Small intestine (tissue), 7 donors: ENCODE data around the gene DELE1. TPM values are rescaled to one million over a fixed set of nuclear protein-coding genes. Genes with fewer than 3 reads are reported as not detected.

Source experiments
- DNase-seq, 2 donors: peaks; one replicate each; pipeline versions ENCODE4 v3.0.0 to v3.0.0-alpha.2; 2013
- FAIRE-seq: peaks from 2 replicates; lab custom pipeline; 2012; peaks lifted over from hg19 to GRCh38; lab: Jason Lieb, UNC
- H3K27ac ChIP-seq, 3 donors: one replicate each; pipeline ENCODE4 v1.5.1; 2013; ENCODE audit warnings: low read length in 2 of 3, mild to moderate bottlenecking in 2 of 3, control low read depth in 1 of 3, inconsistent platforms in 1 of 3, low read depth in 1 of 3, moderate library complexity in 1 of 3
- H3K27me3 ChIP-seq, 3 donors: one replicate each; pipeline ENCODE4 v1.6.1; 2013; ENCODE audit warnings: low read length in 3 of 3, inconsistent platforms in 1 of 3; ENCODE audit not compliant: control insufficient read depth in 3 of 3, insufficient read depth in 3 of 3
- H3K36me3 ChIP-seq, 3 donors: one replicate each; pipeline ENCODE4 v1.6.1; 2013; ENCODE audit warnings: low read length in 3 of 3, inconsistent platforms in 1 of 3, low read depth in 1 of 3, mild to moderate bottlenecking in 1 of 3, moderate library complexity in 1 of 3; ENCODE audit not compliant: control insufficient read depth in 3 of 3, insufficient read depth in 2 of 3
- H3K4me1 ChIP-seq, 3 donors: one replicate each; pipeline ENCODE4 v1.6.1; 2013; ENCODE audit warnings: low read length in 2 of 3, inconsistent platforms in 1 of 3, low read depth in 1 of 3, mild to moderate bottlenecking in 1 of 3, moderate library complexity in 1 of 3; ENCODE audit not compliant: control insufficient read depth in 3 of 3, insufficient read depth in 2 of 3
- H3K4me3 ChIP-seq, 3 donors: one replicate each; pipeline ENCODE4 v1.5.1; 2013; ENCODE audit warnings: low read length in 3 of 3, control low read depth in 1 of 3, inconsistent platforms in 1 of 3, low read depth in 1 of 3, mild to moderate bottlenecking in 1 of 3, moderate library complexity in 1 of 3
- H3K9me3 ChIP-seq, 2 donors: one replicate each; pipeline ENCODE4 v1.6.1; 2013; ENCODE audit warnings: low read depth in 1 of 2, low read length in 1 of 2; ENCODE audit not compliant: control insufficient read depth in 2 of 2, insufficient read depth in 1 of 2
- WGBS, 3 donors: extraction: QIAGEN DNeasy Blood & Tissue Kit; methylation state at CpG; one replicate each; pipeline ENCODE4 v1.1.7; 2013; 5-methylcytosine and 5-hydroxymethylcytosine counted together
- polyA plus RNA-seq, 4 donors: library from polyadenylated mRNA; stranded (reverse) in 3 of 4; unstranded in 1 of 4; fragments of 200-250 nt in 3 of 4; fragments of 120-200 nt in 1 of 4; gene quantifications; one replicate each; pipeline versions ENCODE4 v1.2.1 to v1.2.3, GENCODE V29; 2013
- donor health status: healthy with polysubstance abuse.
- donor health status: control.
- donor health status: control.
- donor health status: Bipolar disorder and iron deficiency.
- donor health status: healthy.

DELE1 gene
- polyA plus RNA-seq, 4 donors, result 32.2 to 120 (median 44.4) TPM

DNA sequence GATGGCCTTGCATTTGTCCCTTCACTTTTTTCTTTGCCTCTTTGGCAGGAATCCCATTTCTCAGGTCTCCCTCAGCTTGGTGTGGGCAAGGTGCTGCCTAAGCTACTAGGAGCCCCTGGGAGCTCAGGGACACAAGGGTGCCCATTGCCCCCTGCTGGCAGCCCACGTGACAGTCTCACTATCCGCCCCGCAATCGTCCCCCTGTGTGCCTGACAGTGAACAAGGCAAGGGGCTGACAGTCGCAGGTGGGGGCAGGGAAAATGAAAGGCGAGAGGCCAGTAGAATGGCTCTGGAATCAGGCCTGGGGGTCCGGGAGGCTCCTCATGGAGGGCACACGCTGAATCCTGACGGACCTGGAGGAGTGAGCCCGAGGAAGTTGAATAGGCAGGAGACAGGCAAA, 36.3 kb downstream of the DELE1 start:
- FAIRE-seq, result no peak
- no peak for DNase-seq
- Histone ChIP-seq H3K36me3 (peaks cover 0 to 10% (median 0%) of the 10 kb centered on the region in 3 donors), H3K4me3 (no peak overlapping the region), H3K27me3 (no peaks in the 10 kb centered on the region), H3K9me3 (no peaks in the 10 kb centered on the region), H3K4me1 (peaks cover 0 to 14% (median 6%) of the 10 kb centered on the region in 3 donors), H3K27ac (no peak overlapping the region)
- 68 to 69% (median 69%) methylated on average over 10 of the region's 10 CpGs for WGBS, 3 donors

DNA sequence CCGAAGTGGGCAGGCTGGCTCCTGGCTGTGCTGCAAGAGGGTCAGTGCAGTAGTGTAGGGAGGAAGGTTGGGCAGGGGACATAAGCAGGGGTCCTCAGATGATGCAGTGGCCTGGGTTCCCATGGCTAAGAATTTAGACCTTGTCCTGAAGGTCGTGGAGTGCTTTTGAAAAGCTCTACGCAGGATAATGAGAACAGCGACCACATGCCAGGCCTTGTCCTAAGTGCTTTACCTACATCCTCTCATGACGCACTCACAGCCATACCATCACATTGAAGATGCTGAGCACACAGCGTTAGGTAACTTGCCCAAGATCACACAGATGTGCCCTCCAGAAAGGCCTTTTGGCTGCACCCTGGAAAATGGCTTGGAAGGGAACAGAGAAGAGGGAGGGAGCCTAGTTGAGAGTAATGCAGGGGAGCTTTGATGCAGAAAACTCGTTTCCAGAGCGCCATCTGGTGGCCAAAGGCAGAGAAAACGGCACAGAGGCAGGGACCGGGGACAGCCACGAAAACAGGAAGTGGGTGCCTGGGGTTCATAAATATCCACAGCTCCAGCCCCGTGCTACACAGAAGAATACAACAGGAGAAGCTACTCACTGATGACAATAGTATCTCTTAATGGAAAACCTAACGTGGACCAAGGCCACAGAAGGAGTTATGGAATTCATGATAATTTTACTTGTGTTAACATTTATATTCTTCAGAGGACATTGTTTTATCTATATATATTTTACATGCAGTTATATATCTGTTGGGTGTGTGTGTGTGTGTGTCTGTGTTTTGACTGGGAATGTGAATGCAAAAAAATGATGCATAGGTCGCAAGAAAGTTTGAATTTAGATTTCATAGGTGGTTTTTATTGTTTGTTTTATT, 37.0 kb downstream of the DELE1 start:
- no peak for FAIRE-seq

DNA sequence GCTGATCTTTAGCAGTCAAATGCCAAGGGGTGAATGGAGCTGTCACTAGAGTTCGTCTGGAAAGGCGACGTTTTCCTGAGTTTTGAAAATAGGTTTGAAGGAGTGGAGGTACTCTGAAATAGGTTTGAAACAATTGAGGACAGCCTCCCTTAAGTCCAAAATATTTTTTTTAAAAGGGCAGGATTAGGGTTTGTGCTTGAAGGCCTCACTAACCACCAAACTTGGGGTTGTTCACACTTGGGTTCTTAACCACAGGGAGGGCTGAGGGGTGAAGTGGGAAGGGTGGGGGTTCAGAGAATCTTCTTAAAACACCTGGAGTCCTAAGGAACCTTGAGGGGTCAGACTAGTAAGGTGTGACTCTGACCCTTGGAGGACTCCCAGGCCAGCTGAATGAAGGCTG, 37.8 kb downstream of the DELE1 start:
- no peak for DNase-seq
- no peak for FAIRE-seq
- 92 to 98% (median 95%) methylated on average over 3 of the region's 3 CpGs for WGBS, 3 donors
- Histone ChIP-seq H3K4me3 (no peak overlapping the region), H3K36me3 (peaks cover 0 to 2% (median 0%) of the 10 kb centered on the region in 3 donors), H3K4me1 (peaks cover 0 to 14% (median 6%) of the 10 kb centered on the region in 3 donors), H3K27ac (no peak overlapping the region), H3K27me3 (no peaks in the 10 kb centered on the region), H3K9me3 (no peaks in the 10 kb centered on the region)

More for the DNA sequence above, 37.0 kb downstream of the DELE1 start:
- Histone ChIP-seq H3K4me1 (peaks cover 0 to 14% (median 6%) of the 10 kb centered on the region in 3 donors), H3K27me3 (no peaks in the 10 kb centered on the region), H3K4me3 (no peak overlapping the region), H3K27ac (no peak overlapping the region), H3K36me3 (peaks cover 0 to 7% (median 0%) of the 10 kb centered on the region in 3 donors), H3K9me3 (no peaks in the 10 kb centered on the region)
- peak; percentile 94 to 95 for DNase-seq
- 28 to 30% (median 30%) methylated on average over 14 of the region's 14 CpGs for WGBS, 3 donors

DNA sequence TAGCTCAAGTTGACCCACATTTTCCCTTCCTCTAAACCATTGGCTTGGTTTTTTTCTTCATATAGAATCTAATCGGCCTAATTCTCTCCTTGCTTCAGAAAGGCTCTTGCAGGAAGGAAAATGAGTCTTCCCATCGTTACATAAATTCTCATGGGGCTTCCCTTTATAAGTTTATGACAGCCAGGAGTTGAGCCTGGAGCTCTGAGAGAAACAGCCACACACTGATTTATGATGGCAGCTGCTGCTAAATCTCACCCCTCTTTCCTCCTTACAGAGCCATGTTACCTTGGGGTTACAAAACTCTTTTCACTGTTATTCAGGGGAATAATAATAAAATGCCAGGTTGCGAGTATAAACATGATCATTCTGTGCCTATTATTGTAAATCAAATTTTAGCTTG, 40.0 kb downstream of the DELE1 start:
- no peak overlapping the region for H3K27ac ChIP-seq
- H3K36me3 ChIP-seq, result no peaks in the 10 kb centered on the region
- no peaks in the 10 kb centered on the region for H3K27me3 ChIP-seq
- H3K4me3 ChIP-seq, result no peak overlapping the region
- H3K9me3 ChIP-seq, result no peaks in the 10 kb centered on the region
- WGBS, 3 donors, result 59 to 72% (median 68%) methylated on average over 3 of the region's 3 CpGs
- DNase-seq (no peak), FAIRE-seq (no peak)
- peaks cover 0 to 21% (median 0%) of the 10 kb centered on the region in 3 donors for H3K4me1 ChIP-seq

DNA sequence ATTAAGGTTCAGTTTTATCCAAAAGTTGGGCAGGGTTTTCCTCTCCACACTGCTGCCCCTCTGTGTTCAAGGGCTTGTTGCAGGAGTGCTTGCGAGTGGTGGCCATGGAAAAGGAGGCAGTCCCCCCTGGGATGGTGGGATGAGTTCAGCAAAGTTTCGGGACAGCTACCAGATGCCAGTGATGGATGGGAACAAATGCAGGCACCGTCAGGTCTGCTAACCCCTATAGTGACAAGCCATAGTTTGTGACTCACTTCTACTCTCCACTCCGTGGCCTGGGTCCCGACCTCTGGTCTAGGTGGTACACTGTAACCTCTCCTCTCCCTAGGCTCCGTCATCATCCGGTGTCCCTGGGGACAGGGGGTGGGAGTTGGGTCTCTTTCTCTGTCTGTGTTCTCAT, 41.4 kb downstream of the DELE1 start:
- no peak for DNase-seq
- H3K9me3 ChIP-seq, result no peaks in the 10 kb centered on the region
- no peaks in the 10 kb centered on the region for H3K36me3 ChIP-seq
- 68 to 90% (median 78%) methylated on average over 6 to 7 of the region's 7 CpGs for WGBS, 3 donors
- no peak overlapping the region for H3K27ac ChIP-seq
- FAIRE-seq, result no peak
- H3K4me1 ChIP-seq, result peaks cover 0 to 19% (median 2%) of the 10 kb centered on the region in 3 donors
- no peak overlapping the region for H3K4me3 ChIP-seq
- H3K27me3 ChIP-seq, result no peaks in the 10 kb centered on the region

DNA sequence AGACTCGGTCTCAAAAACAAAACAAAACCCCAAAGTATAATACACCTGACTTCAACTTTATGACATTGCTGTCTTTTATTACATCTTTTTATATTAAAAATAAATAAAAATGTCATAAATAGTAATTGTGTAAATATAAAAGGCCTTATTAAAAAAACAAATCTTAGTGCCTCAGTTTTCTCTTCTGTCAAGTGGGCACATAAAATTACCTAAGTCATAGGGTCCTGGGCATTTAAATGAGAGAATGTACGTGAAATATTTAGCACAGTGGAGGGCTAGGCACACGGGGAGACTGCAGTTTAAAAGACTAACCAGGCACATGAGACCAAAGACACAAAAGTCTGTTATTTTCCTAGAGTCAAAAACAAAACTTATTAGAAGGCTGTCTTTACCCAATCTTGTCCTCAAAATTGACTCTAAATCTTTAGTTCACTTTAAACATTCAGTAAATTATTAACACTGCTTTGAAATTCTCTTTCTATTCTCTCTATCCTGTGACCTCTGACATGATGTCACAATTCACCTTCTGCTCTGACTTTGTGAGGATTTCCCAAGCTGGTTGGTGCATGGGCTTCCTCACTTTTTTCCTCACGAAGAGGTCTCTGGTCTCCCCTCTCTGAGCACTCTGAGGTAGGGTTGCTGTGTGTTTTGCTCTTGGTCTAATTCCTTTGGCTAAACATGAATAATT, 42.7 kb downstream of the DELE1 start:
- DNase-seq, result no peak
- H3K9me3 ChIP-seq, result no peaks in the 10 kb centered on the region
- H3K36me3 ChIP-seq, result peaks cover 0 to 4% (median 0%) of the 10 kb centered on the region in 3 donors
- H3K27ac ChIP-seq, result no peak overlapping the region
- no peak for FAIRE-seq
- peaks cover 0 to 11% (median 7%) of the 10 kb centered on the region in 3 donors for H3K4me1 ChIP-seq
- no peak overlapping the region for H3K4me3 ChIP-seq
- H3K27me3 ChIP-seq, result no peaks in the 10 kb centered on the region
- WGBS, 3 donors, result 78 to 87% (median 82%) methylated on average over 4 of the region's 4 CpGs

DNA sequence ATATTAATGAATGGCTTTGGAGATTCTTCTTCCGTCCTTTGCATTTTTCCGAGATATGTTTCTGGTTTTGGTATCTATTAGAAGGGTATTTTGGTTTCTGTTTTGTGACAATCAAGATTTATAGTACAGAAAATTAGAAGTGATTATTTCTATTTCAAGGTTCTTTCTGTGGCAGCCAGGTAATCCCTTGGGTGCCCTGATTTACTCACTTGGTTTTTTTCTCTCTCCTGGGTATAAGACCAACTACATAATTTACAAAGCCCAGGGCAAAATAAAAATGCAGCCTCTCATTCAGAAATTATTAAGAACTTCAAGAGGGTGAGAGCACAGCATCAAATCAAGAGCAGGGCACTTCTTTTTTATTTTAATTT, 43.3 kb downstream of the DELE1 start:
- H3K4me1 ChIP-seq, result peaks cover 0 to 11% (median 7%) of the 10 kb centered on the region in 3 donors
- DNase-seq (no peak), FAIRE-seq (no peak)
- H3K27ac ChIP-seq, result no peak overlapping the region
- H3K9me3 ChIP-seq, result no peaks in the 10 kb centered on the region
- H3K27me3 ChIP-seq, result no peaks in the 10 kb centered on the region
- H3K4me3 ChIP-seq, result no peak overlapping the region
- peaks cover 0 to 8% (median 0%) of the 10 kb centered on the region in 3 donors for H3K36me3 ChIP-seq
- 85 to 96% (median 90%) methylated on average over 2 of the region's 2 CpGs for WGBS, 3 donors

DNA sequence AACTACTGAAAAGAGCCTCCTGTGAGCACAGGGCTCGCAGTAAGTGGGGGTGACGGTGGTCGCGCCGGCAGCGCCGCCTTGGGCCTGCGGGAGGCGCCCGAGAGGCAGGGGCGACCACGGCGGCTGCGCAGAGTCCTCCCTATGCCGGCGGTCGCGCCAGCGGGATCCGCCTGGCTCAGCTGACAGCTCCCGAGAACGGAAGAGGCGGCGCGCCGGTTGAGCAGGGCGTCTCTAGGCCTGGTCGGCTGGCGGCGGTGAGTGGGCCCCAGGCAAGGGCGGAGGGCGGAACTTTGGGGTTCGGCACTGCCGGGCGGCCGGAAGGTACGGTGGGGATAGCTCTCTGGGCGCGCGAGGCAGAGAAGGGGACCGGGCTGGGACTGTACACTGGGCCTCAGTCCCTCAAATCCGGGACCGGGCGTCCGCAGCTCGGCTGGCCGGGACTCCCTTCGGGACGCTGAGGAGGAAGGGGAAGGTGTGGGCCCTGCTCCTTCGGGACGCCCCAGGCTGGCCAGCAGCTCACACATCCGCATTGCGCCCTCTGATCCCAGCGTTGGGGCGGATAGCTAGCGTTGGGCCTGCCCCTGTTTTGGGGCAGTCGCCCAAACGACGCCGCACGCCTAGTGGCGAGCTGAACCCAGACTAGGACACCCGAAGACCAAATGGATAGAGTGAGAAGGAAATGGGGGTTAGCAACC, 45.4 kb downstream of the DELE1 start, which contains the start of gene RNF14:
Gene RNF14, plus strand, starts transcription at position 192 of the 695 bp plus-strand sequence. CDS start 4,484 bp downstream, outside the sequence.
- H3K9me3 ChIP-seq, result no peaks in the 10 kb centered on the region
- peaks cover 0 to 11% (median 7%) of the 10 kb centered on the region in 3 donors for H3K4me1 ChIP-seq
- 0 to 1% (median 0%) methylated on average over 50 to 63 of the region's 63 CpGs for WGBS, 3 donors
- peak within 1 kb of the TSS; percentile 97 to 100 (median 99) for H3K27ac ChIP-seq
- DNase-seq, result peak; percentile 96 to 97
- peaks cover 0 to 16% (median 0%) of the 10 kb centered on the region in 3 donors for H3K36me3 ChIP-seq
- peak within 1 kb of the TSS; percentile 62 to 95 (median 72) for H3K4me3 ChIP-seq
- H3K27me3 ChIP-seq, result no peaks in the 10 kb centered on the region
- FAIRE-seq, result no peak
